HAP-1 (cell line): Measurements from ENCODE around the gene THAP7.

Source experiments
- DNase-seq, 2 experiments: peaks; one replicate each; pipeline ENCODE4 v3.0.0-alpha.2; 2016 to 2020; ENCODE audit warnings: low spot score in 2 of 2
- H3K27me3 ChIP-seq: fragments of 250-450 bp; sonication (Bioruptor Pico); 2 replicates; pipeline ENCODE4 v1.5.1; 2020; ENCODE audit warnings: low read depth, mild to moderate bottlenecking, moderate library complexity
- H3K36me3 ChIP-seq: fragments of 250-450 bp; sonication (Bioruptor Pico); replicated peaks from 2 replicates; pipeline ENCODE4 v1.5.1; 2020; ENCODE audit warnings: mild to moderate bottlenecking
- H3K4me1 ChIP-seq: fragments of 250-450 bp; sonication (Bioruptor Pico); 2 replicates; pipeline ENCODE4 v1.5.1; 2020; ENCODE audit warnings: mild to moderate bottlenecking
- H3K4me3 ChIP-seq: fragments of 250-450 bp; sonication (Bioruptor Pico); 2 replicates; pipeline ENCODE4 v1.5.1; 2020; ENCODE audit warnings: mild to moderate bottlenecking, moderate library complexity
- H3K9me3 ChIP-seq: fragments of 250-450 bp; sonication (Bioruptor Pico); 2 replicates; pipeline ENCODE4 v1.5.1; 2020; ENCODE audit warnings: mild to moderate bottlenecking, moderate library complexity
- in situ Hi-C: fragments of 300-500 bp; cut with MboI; formaldehyde crosslinking; loops from 3 replicates; pipeline ENCODE4 v1.14.3; 2020; ENCODE audit warnings: low sequenced_read_pairs, inconsistent platforms, mixed read lengths

The THAP7 gene

GRCh38 chr22:20996598-20997535, 5.1 kb downstream of the THAP7 start:
- in situ Hi-C loops = no loop called here
- Histone ChIP-seq H3K27me3 (no peaks in the 10 kb centered on the region), H3K4me3 (no peak overlapping the region), H3K36me3 (peaks cover 48% of the 10 kb centered on the region), H3K4me1 (peaks cover 12% of the 10 kb centered on the region), H3K9me3 (no peaks in the 10 kb centered on the region)
- DNase-seq = no peak

GRCh38 chr22:20996031-20996410, 5.9 kb downstream of the THAP7 start:
- Histone ChIP-seq H3K4me1 (peaks cover 8% of the 10 kb centered on the region), H3K36me3 (peaks cover 57% of the 10 kb centered on the region)
- in situ Hi-C loops = no loop called here

GRCh38 chr22:20995329-20996030, 6.4 kb downstream of the THAP7 start:
- H3K9me3 ChIP-seq = no peaks in the 10 kb centered on the region
- DNase-seq = no peak
- in situ Hi-C loops = no loop called here
- peaks cover 53% of the 10 kb centered on the region for H3K36me3 ChIP-seq
- peaks cover 2% of the 10 kb centered on the region for H3K4me1 ChIP-seq
- H3K27me3 ChIP-seq = no peaks in the 10 kb centered on the region
- no peak overlapping the region for H3K4me3 ChIP-seq

More at GRCh38 chr22:20996031-20996410, 5.9 kb downstream of the THAP7 start:
- DNase-seq = no peak
- Histone ChIP-seq H3K27me3 (no peaks in the 10 kb centered on the region), H3K4me3 (no peak overlapping the region), H3K9me3 (no peaks in the 10 kb centered on the region)

- DNase-seq = no peak
- Histone ChIP-seq H3K36me3 (peaks cover 47% of the 10 kb centered on the region), H3K4me3 (no peak overlapping the region), H3K27me3 (no peaks in the 10 kb centered on the region), H3K9me3 (no peaks in the 10 kb centered on the region), H3K4me1 (no peaks in the 10 kb centered on the region)
- in situ Hi-C loops = no loop called here
These were observed 7.0 kb downstream of the THAP7 start for GRCh38 chr22:20994902-20995241.

- no peak for DNase-seq
- no peaks in the 10 kb centered on the region for H3K27me3 ChIP-seq
- H3K9me3 ChIP-seq = no peaks in the 10 kb centered on the region
- in situ Hi-C loops = no loop called here
- H3K4me1 ChIP-seq = no peaks in the 10 kb centered on the region
- H3K4me3 ChIP-seq = no peak overlapping the region
- H3K36me3 ChIP-seq = peaks cover 42% of the 10 kb centered on the region
These were observed 7.6 kb downstream of the THAP7 start for GRCh38 chr22:20994128-20994901.

GRCh38 chr22:20993304-20994127, 8.4 kb downstream of the THAP7 start:
- in situ Hi-C loops = no loop called here
- H3K27me3 ChIP-seq = no peaks in the 10 kb centered on the region
- H3K4me3 ChIP-seq = no peak overlapping the region
- H3K9me3 ChIP-seq = no peaks in the 10 kb centered on the region
- H3K4me1 ChIP-seq = no peaks in the 10 kb centered on the region
- peaks cover 35% of the 10 kb centered on the region for H3K36me3 ChIP-seq
- DNase-seq = no peak

GRCh38 chr22:20992456-20993303, 9.2 kb downstream of the THAP7 start:
- Histone ChIP-seq H3K9me3 (no peaks in the 10 kb centered on the region), H3K27me3 (no peaks in the 10 kb centered on the region), H3K4me1 (no peaks in the 10 kb centered on the region), H3K4me3 (no peak overlapping the region), H3K36me3 (peaks cover 30% of the 10 kb centered on the region)
- DNase-seq = no peak
- in situ Hi-C loops = no loop called here

- H3K36me3 ChIP-seq = peaks cover 26% of the 10 kb centered on the region
- no peaks in the 10 kb centered on the region for H3K27me3 ChIP-seq
- no peak for DNase-seq
- H3K4me1 ChIP-seq = no peaks in the 10 kb centered on the region
- no peak overlapping the region for H3K4me3 ChIP-seq
- in situ Hi-C loops = no loop called here
- H3K9me3 ChIP-seq = no peaks in the 10 kb centered on the region
These were observed 9.9 kb downstream of the THAP7 start for GRCh38 chr22:20992056-20992442.

- H3K4me3 ChIP-seq = no peak overlapping the region
- no peaks in the 10 kb centered on the region for H3K9me3 ChIP-seq
- in situ Hi-C loops = no loop called here
- DNase-seq = no peak
- peaks cover 23% of the 10 kb centered on the region for H3K36me3 ChIP-seq
- no peaks in the 10 kb centered on the region for H3K27me3 ChIP-seq
- no peaks in the 10 kb centered on the region for H3K4me1 ChIP-seq
These were observed 10.5 kb downstream of the THAP7 start for GRCh38 chr22:20991252-20992055.

GRCh38 chr22:20990184-20991180, 11.4 kb downstream of the THAP7 start:
- H3K9me3 ChIP-seq = no peaks in the 10 kb centered on the region
- peaks cover 27% of the 10 kb centered on the region for H3K36me3 ChIP-seq
- H3K4me1 ChIP-seq = no peaks in the 10 kb centered on the region
- no peak overlapping the region for H3K4me3 ChIP-seq
- in situ Hi-C loops = no loop called here
- H3K27me3 ChIP-seq = no peaks in the 10 kb centered on the region
- no peak for DNase-seq
